Activated CD4-positive, CD25-positive, alpha-beta regulatory T cell treated with anti-CD3 and anti-CD28 coated beads, Interleukin-2, amount 50 U/mL, for 16 hours (primary cell): ENCODE results near the gene FYN.

Experiments used
- DNase-seq: peaks from one replicate; pipeline ENCODE4 v3.0.0-alpha.2; 2020; ENCODE audit warnings: low read depth, low spot score

FYN gene

GRCh38 chr6:111707773-111708172 lies 165.5 kb downstream of the FYN start:
- no peak for DNase-seq

- DNase-seq, result no peak
Observed at GRCh38 chr6:111706841-111707391, 166.3 kb downstream of the FYN start.

- DNase-seq, result no peak
Observed at GRCh38 chr6:111703723-111704122, 169.5 kb downstream of the FYN start.

DNA sequence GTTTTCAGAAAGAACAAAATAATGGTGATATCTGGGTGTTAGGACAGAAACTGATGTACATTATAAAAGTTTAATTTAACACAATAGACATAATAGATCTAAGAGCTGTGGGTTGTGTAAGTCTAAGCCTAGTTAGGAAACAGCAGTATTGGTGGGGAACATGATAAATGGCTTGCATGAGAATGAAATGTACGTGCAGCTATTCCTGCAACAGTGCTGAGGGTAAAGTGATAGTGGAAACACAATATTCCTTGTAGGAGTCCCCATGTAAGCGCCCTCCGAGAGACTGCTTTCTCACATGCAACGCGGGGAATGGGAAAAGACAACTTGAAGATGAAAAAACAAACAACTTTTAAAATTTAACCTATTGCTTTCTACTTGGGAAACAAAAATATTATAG lies 171.0 kb downstream of the FYN start:
- DNase-seq, result no peak

DNA sequence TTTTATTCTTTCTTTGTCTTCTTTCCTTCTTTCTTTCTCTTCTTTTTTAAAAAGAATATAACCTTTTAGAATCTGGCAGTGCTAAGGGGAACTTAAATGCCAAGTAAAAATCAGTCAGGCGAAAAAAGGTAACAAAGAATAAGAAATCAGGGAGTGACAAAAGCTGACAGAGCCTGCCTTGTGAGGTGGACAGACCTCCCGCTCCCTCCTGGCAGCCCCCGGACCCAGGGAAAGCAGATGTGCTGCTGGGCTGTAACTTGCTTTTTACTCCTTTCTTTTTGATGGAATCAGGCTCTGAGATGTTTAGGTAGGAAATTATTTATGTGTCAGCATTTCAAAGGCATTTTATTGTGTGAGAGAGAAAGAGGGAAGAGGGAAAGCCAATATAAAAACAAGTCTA lies 172.1 kb downstream of the FYN start:
- DNase-seq, result no peak

DNA sequence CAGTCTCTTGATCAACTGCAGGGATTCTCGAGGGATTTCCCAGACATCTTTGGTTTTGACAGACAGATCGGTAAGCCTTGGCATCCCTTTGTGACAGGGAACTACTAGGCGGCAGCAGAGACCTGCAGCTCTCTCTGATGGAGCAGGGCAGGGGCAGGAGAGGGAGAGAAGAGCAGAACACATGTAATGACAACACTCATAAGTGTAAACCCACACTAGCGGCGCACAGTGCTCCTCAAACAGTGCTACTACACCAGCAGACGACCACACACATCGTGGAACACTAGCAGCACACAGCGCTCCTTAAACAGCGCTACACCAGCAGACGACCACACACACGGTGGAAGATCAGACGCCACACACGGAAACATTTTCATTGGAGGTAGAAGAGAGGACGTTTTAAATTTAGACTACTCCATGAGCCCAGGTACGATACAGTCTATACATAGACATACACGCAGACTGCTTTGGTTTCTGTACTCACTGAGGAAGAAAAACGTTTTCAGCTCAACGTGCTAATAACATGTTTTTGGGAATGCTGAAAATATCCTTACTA lies 173.0 kb downstream of the FYN start:
- DNase-seq, result no peak

GRCh38 chr6:111699123-111699522 lies 174.1 kb downstream of the FYN start:
- no peak for DNase-seq

- DNase-seq, result no peak
Observed at GRCh38 chr6:111696814-111697213, 176.4 kb downstream of the FYN start.

DNA sequence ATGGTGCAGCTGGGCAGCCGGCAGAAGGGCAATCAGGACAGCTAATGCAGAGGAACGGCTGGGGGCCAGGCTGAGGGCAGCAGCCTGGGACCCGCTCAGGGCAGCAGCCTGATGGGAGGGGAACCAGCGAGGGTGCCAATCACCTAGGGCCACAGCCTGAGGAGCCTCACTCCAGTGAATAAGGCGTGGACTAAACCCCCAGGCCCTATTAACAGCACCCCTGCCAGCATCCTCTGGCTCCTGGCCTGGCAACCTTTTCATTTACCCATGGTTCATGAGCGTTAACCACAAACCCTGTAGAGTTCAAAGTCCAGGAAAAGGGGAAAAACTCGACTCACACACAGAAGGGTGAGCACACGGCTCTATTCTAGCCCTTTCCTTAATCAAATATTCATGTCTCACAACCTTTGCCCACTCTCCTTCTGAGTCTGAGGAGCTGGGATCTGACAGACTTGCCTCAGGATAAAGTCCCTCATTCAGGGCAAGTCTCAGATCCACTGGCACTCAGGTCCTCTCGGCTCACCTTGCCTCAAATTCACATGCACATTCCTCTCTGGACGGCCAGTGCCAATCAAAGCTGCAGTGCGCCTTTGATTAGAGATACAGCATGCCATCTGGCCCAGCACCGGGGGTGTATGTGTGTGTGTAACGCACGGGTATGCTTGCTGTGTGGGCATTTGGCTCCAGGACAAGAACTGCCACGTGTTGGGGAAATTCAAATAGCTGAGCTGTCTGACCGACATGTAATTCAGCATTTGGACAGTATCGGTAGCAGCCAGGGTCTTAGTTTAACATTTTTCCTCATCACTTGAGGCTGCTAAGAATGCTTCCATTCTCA lies 180.7 kb downstream of the FYN start:
- DNase-seq, result no peak

GRCh38 chr6:111691345-111692225 lies 181.7 kb downstream of the FYN start:
- DNase-seq, result no peak

GRCh38 chr6:111689946-111690345 lies 183.3 kb downstream of the FYN start:
- no peak for DNase-seq

DNA sequence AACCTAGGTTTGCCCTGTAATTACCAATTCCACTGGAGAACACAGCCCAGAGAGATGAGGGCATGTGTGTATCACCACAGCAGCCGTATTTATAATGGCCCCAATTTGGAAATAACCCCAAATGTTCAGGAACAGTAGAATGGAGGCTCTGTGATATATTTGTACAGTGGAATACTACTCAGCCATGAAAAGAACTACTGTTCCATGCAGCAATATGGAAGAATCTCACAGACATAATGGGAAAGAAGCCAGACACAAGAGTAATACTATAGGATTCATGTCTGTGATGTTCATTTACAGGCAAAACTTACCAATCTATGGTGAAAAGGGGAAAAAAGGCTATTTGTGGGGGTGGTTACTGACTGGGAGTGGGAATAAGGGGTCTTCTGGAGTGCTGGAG lies 183.8 kb downstream of the FYN start:
- no peak for DNase-seq

DNA sequence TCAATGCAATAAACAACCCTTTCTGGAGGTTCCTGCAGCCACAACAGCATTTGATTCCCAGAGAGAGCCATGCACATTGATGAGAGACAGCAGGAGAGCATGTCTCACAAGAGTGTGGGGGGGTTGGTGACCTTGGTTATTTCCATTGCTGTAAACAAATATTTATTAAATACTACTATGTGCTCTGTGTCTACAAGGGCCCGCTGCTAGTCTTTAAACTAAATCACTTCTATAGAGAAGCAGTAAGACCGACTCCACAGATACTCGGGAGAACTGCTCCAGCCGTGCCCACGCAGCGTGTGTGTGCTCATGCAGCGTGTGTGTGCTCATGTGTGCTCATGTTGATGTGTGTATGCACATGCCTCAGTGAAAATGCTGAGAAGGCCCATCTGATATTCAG lies 184.9 kb downstream of the FYN start:
- DNase-seq, result no peak

GRCh38 chr6:111687652-111688051 lies 185.6 kb downstream of the FYN start:
- DNase-seq, result no peak

GRCh38 chr6:111686932-111687266 lies 186.4 kb downstream of the FYN start:
- DNase-seq, result no peak

GRCh38 chr6:111686249-111686931 lies 186.9 kb downstream of the FYN start:
- DNase-seq, result no peak

DNA sequence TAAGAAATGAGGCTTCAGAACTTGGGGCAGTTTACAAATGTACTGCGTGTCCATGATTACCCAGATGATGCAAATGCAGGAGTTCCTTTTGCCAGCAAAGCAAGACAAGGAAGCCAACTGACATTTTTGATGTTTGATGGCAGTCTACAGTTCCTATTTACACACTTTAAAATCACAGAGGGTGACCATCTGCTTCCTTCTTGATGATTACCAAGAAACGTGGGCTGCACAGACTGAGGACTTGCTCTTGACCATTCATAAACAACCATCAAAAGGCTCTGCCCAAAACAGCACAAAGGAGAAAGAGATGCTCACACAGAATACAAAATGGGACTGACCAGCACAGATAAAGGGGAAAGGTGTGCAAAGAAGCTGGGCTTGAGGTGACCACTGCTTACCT lies 187.7 kb downstream of the FYN start:
- DNase-seq, result no peak

DNA sequence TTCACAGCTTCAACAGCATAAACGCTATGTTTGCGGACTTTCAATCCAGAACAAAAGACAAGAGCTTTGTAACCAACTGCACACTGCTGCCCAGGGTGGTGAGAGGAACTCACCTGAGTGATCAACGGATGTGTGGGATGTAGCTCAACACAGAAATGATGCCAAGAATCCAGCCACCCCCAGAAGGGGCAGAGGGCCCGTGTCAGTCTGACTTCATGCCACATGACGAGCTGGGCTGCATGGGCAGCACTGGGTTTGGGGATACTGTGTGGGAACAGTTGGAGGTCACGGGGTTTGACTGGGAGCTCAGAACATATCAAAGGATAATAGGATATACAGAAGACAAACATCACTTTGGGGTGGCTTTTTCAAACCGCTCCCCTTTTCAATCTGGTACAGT lies 188.2 kb downstream of the FYN start:
- DNase-seq, result no peak

- no peak for DNase-seq
Observed at GRCh38 chr6:111683749-111684267, 189.4 kb downstream of the FYN start.

DNA sequence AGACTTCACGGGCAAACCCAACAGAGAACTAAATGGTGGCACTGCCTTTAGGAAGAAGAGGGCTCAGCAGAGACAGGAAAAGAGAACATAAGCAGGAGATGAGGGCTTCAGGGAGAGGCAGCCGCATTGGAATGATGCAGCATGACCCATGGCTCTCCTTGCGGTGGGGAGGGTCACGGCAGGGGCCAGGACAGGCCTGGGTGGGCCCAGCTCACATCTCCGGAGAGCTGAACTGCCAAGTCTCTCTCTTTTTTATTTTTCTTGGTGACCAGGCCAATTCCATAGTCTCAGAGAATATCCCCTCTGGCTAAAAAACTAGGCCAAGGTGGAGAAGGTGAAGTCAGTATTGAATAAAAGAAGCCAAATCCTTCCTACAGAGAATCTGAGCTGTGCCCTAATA lies 190.1 kb downstream of the FYN start:
- DNase-seq, result no peak

- DNase-seq, result no peak
Observed at GRCh38 chr6:111681860-111682259, 191.4 kb downstream of the FYN start.
